Activated B cell treated with CpG ODN at 0.5 μM for 24 hours (primary cell): ENCODE results near the gene BTBD9. TPM values are rescaled to one million over a fixed set of nuclear protein-coding genes. Genes with fewer than 3 reads are reported as not detected.

ENCODE experiments used
- ATAC-seq: fragments of 200-7000 bp; cut with Tn5 transposase; one replicate; pipeline ENCODE4 v1.10.0; 2021; ENCODE audit warnings: low read depth, mild to moderate bottlenecking, moderate library complexity
- CTCF ChIA-PET: fragments of 350-600 bp; sonication (Branson Sonifier 250); formaldehyde crosslinking; loops from one replicate; lab custom pipeline; 2021; ENCODE audit warnings: antibody characterized with exemption; lab: Charles Lee
- POLR2A ChIA-PET: fragments of 350-600 bp; sonication (Branson Sonifier 250); formaldehyde crosslinking; loops from one replicate; lab custom pipeline; 2021; ENCODE audit warnings: antibody characterized with exemption; lab: Charles Lee
- DNase-seq: peaks from one replicate; pipeline ENCODE4 v3.0.0; 2022
- H3K27ac Mint-ChIP-seq: one replicate; pipeline ENCODE4 v1.8.0; 2020; ENCODE audit warnings: mixed read lengths
- H3K27me3 Mint-ChIP-seq: one replicate; pipeline ENCODE4 v1.8.0; 2021; ENCODE audit warnings: mixed read lengths
- H3K36me3 Mint-ChIP-seq: one replicate; pipeline ENCODE4 v1.8.0; 2021; ENCODE audit warnings: low read depth, mixed read lengths
- H3K4me1 Mint-ChIP-seq: one replicate; pipeline ENCODE4 v1.8.0; 2021; ENCODE audit warnings: mixed read lengths
- H3K4me3 Mint-ChIP-seq: one replicate; pipeline ENCODE4 v1.8.0; 2020; ENCODE audit warnings: mild to moderate bottlenecking, mixed read lengths
- H3K9me3 Mint-ChIP-seq: one replicate; pipeline ENCODE4 v1.8.0; 2020; ENCODE audit warnings: mixed read lengths
- intact Hi-C: fragments of 100-400 bp; cut with micrococcal nuclease; formaldehyde crosslinking; loops from one replicate; pipeline ENCODE4 v1.15.1; 2024
- total RNA-seq: library from RNA; stranded (reverse); gene quantifications from 2 replicates; pipeline ENCODE4 v1.2.3, GENCODE V29; 2022
- TF ChIP-seq, protein P1 (sequence below): fragments of 200-600 bp; IDR thresholded peaks from one replicate; pipeline ENCODE4 v1.8.0; 2022; ENCODE audit warnings: antibody characterized with exemption, mild to moderate bottlenecking

BTBD9 gene
- total RNA-seq, 1 donor from 2014 or later = 25.7 TPM

DNA sequence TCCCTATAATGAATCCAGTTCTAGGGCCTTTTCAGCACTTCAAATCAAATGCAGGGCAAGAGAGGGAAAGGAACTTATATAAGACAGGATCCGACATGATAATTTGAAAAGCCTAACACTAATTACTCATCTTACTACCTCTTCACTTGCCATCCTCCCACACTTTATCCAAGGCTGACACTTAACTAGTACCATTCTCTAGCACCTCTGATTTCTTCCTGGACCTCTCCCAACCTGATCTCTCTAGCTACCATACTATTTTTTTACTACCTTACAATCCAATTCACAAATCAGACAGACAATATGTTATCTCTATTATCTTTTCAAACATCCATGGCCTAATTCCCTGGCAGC lies 50.4 kb downstream of the BTBD9 start:
- Mint-ChIP-seq H3K27me3 (no peaks in the 10 kb centered on the region), H3K4me1 (no peaks in the 10 kb centered on the region)
- POLR2A ChIA-PET = no interaction called here

DNA sequence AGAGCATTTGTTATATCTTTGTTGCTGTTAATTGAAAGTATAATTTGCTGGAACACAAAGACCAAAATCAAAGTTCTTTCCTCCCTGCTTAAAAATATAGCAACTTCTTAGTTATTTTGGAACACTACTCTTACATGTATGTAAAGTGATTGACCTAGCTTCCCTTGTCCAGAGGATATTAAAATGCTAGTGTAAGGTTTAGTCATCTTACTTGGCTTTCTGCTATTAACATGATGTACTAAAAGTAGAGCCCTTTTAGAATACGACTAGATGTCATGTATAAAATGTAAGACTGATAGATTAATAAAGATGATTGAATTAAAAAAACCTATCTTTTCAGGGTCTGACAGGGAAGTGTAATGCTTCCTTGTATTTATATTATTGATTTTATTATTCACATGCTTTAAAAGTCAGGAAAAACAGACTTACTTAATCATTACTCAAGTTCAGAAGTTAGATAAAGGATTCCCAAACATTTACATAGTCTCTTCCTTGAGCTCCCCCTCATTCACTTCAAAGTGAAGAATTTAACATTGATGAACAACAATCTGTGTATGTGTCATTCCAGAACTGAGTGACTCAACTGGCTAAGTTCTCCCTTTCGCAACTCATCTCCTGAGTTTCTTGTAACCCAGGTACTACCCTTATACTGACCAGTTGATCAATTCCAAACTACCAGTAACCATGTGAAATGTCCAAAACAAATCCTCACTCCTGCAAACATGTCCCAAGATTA lies 50.9 kb downstream of the BTBD9 start:
- DNase-seq = no peak
- POLR2A ChIA-PET = no interaction called here
- intact Hi-C loops = no loop called here
- H3K27me3 Mint-ChIP-seq = no peaks in the 10 kb centered on the region
- CTCF ChIA-PET = no interaction called here
- no peaks in the 10 kb centered on the region for H3K4me1 Mint-ChIP-seq
- H3K36me3 Mint-ChIP-seq = peaks cover 43% of the 10 kb centered on the region
- no peak overlapping the region for H3K4me3 Mint-ChIP-seq
- no peaks in the 10 kb centered on the region for H3K9me3 Mint-ChIP-seq
- TF ChIP-seq, protein P1, sequence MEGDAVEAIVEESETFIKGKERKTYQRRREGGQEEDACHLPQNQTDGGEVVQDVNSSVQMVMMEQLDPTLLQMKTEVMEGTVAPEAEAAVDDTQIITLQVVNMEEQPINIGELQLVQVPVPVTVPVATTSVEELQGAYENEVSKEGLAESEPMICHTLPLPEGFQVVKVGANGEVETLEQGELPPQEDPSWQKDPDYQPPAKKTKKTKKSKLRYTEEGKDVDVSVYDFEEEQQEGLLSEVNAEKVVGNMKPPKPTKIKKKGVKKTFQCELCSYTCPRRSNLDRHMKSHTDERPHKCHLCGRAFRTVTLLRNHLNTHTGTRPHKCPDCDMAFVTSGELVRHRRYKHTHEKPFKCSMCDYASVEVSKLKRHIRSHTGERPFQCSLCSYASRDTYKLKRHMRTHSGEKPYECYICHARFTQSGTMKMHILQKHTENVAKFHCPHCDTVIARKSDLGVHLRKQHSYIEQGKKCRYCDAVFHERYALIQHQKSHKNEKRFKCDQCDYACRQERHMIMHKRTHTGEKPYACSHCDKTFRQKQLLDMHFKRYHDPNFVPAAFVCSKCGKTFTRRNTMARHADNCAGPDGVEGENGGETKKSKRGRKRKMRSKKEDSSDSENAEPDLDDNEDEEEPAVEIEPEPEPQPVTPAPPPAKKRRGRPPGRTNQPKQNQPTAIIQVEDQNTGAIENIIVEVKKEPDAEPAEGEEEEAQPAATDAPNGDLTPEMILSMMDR = no peak
- no peak overlapping the region for H3K27ac Mint-ChIP-seq
- no peak for ATAC-seq

More for the DNA sequence above, 50.4 kb downstream of the BTBD9 start:
- ATAC-seq (no peak), DNase-seq (no peak)
- no peak overlapping the region for H3K27ac Mint-ChIP-seq
- H3K4me3 Mint-ChIP-seq = no peak overlapping the region
- TF ChIP-seq, protein P1 = no peak
- intact Hi-C loops = no loop called here
- no peaks in the 10 kb centered on the region for H3K9me3 Mint-ChIP-seq
- CTCF ChIA-PET = no interaction called here
- H3K36me3 Mint-ChIP-seq = peaks cover 44% of the 10 kb centered on the region

DNA sequence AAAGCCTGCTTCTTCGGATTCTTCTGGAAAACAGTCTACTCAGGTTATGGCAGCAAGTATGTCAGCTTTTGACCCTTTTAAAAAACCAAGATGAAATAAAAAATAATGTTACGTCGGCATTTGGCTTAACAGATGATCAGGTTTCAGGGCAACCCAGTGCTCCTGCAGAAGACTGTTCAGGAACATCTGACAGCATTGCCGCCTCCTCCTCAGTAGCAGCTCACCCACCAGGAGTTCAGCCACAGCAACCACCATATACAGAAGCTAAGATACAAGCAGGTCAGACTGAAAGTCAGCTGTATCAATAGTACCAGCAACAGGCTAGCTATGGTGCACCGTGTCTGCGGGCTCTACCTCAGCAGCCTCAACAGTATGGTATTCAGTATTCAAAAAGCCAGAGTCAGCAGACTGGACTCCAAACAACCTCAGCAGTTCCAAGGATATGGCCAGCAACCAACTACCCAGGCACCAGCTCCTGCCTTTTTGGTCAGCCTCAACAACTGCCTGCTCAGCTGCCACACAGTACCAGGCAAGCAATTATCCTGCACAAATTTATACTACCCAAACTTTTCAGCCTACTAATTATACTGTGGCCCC lies 51.9 kb downstream of the BTBD9 start:
- no peaks in the 10 kb centered on the region for H3K27me3 Mint-ChIP-seq
- H3K27ac Mint-ChIP-seq = no peak overlapping the region
- no peaks in the 10 kb centered on the region for H3K9me3 Mint-ChIP-seq
- CTCF ChIA-PET = no interaction called here
- no peak for DNase-seq
- TF ChIP-seq, protein P1 = no peak
- no peaks in the 10 kb centered on the region for H3K4me1 Mint-ChIP-seq
- POLR2A ChIA-PET = interaction anchor here (0.6 kb wide), 1 partner anchor 115 kb away, joined by 4 read pairs; no protein-coding TSS in a partner anchor
- peaks cover 37% of the 10 kb centered on the region for H3K36me3 Mint-ChIP-seq
- intact Hi-C loops = no loop called here
- ATAC-seq = no peak
- H3K4me3 Mint-ChIP-seq = no peak overlapping the region

DNA sequence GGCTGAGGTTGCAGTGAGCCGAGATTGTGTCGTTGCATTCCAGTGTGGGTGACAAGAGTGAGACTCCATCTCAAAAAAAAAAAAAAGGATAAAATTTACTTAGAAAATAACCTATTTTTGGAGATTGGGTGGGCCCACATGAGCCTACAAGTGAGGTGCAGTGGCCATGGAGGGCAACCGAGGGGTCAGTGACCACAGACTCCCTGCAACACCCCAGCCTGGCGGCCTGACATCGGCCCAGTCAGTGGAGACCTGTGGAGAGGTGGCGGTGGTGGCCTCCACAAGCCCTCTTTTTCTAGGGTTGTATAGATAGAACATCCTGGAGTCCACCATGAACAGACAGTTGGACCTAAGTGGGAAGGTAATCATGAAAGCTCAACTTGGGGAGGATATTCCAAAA lies 52.7 kb downstream of the BTBD9 start:
- POLR2A ChIA-PET = no interaction called here
- no peaks in the 10 kb centered on the region for H3K27me3 Mint-ChIP-seq

DNA sequence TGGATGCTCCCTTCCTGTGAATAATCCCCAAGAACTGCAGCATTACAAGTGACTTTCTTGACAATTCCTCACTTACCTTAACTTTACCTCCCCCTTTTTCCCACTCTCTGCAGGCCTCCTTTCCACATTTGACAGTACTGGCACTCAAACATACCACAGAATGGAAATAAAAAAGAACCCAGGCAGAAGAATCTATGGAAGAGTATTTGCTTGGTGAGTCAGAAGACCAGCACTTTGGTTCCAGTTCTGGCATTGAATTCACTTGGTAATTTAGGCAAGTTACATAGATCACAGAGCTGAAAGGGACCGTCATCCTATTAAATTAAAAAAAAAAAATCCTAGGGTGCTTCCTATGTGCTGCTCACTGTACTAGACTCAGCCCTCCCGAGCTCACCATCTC lies 55.0 kb downstream of the BTBD9 start:
- peaks cover 43% of the 10 kb centered on the region for H3K36me3 Mint-ChIP-seq
- TF ChIP-seq, protein P1 = no peak
- no peak overlapping the region for H3K4me3 Mint-ChIP-seq
- H3K4me1 Mint-ChIP-seq = no peaks in the 10 kb centered on the region
- DNase-seq = no peak
- no peak for ATAC-seq
- intact Hi-C loops = no loop called here
- no peaks in the 10 kb centered on the region for H3K27me3 Mint-ChIP-seq
- ChIA-PET POLR2A (no interaction called here), CTCF (no interaction called here)
- H3K9me3 Mint-ChIP-seq = no peaks in the 10 kb centered on the region
- no peak overlapping the region for H3K27ac Mint-ChIP-seq

More for the DNA sequence above, 52.7 kb downstream of the BTBD9 start:
- CTCF ChIA-PET = no interaction called here
- H3K9me3 Mint-ChIP-seq = no peaks in the 10 kb centered on the region
- DNase-seq = no peak
- H3K4me3 Mint-ChIP-seq = no peak overlapping the region
- no peak overlapping the region for H3K27ac Mint-ChIP-seq
- no peaks in the 10 kb centered on the region for H3K4me1 Mint-ChIP-seq
- TF ChIP-seq, protein P1 = no peak
- intact Hi-C loops = no loop called here
- no peak for ATAC-seq
- peaks cover 35% of the 10 kb centered on the region for H3K36me3 Mint-ChIP-seq
